Measurements from ENCODE around the gene PRKN. TPM values are rescaled to one million over a fixed set of nuclear protein-coding genes. Genes with fewer than 3 reads are reported as not detected.
A peak's percentile ranks its signal among the peaks of the same experiment; 100 is the strongest.

PRKN gene
- total RNA-seq, 1 donor from 2014 or later = 7.9 TPM

GRCh38 chr6:161455848-161456247, 1271.7 kb downstream of the PRKN start:
- no peak for DNase-seq (ENCODE audit: low spot score)

DNA sequence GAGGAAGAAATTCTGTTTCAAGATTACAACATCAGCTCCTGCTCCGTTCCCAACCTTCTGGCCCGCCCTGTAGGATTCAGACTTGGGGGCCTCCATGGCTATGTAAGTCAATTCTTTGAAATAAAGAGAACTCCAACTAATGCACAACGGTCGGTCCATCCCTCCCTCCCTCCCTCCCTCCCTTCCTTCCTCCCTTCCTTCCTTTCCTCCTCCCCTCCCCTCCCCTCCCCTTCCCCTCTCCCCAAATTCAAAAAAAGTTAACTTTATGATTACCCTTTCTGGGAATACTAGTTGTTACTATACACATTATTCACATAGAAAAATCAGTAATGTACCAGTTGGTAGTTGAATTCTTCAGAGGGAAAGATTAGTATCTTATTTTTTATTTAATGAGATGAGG, 1274.0 kb downstream of the PRKN start:
- no peak for DNase-seq (ENCODE audit: low spot score)

- DNase-seq (ENCODE audit: low spot score) = no peak
Observed at GRCh38 chr6:161452241-161452640, 1275.3 kb downstream of the PRKN start.

- no peak for DNase-seq (ENCODE audit: low spot score)
Observed at GRCh38 chr6:161449521-161449920, 1278.0 kb downstream of the PRKN start.

GRCh38 chr6:161446949-161447348, 1280.6 kb downstream of the PRKN start:
- no peak for DNase-seq (ENCODE audit: low spot score)

- no peak for DNase-seq (ENCODE audit: low spot score)
Observed at GRCh38 chr6:161446296-161446925, 1281.2 kb downstream of the PRKN start.

DNA sequence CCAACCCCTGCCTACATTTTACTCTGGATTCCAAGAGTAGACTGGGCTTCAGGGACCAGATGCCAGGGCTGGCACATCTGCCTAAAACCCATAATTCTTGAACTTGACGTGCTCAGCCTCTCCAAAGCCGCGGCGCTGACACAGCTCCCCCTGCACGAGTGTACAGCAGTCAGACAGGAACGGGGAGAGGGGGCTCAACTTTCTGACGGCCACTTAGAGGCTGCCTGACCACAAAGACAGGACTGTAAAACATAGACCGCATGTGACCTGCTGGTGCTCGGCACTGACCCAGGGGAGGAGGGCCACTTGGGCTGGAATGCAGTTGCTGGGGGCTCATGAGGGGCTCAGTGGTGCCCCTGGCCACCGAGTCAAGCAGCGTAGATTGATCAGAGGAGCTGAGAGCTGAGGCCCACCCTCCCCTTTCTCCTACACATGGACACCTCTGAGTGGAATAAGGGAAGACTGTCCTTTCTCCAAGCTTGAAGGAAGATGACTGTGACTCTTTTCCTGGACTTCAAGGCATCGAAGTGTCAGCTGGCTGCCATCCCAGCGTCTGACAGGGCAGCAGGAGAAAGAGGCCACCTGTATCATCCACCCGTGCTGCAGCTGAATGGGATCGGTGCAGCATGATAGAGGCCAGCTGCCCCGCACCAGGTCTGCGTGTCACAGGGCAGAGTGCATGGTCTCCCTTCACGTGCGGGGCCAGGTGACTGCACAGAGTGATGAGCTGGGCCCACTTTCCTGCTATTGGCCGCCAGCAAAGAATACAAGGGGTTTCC, 1282.4 kb downstream of the PRKN start:
- peak; percentile 9 for DNase-seq (ENCODE audit: low spot score)

DNA sequence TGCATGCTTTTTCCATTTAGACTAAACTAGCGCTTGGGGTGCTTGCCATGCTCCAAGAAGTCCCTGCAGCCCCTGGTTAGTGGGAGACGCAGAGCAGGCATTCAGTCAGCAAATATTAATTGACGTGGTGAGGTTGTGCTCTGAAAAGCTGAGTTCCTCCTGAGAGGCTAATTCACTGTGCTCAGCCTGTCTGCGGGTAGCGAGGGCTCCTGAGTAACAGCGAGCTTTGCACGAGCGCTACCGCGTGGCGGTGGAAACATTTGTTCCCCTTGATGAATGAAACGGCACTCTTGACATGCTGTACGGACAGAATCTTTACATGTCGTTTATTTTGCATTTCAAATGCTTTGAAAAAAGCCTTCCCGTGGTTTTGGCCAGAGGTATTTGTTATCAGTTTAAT, 1283.1 kb downstream of the PRKN start:
- peak; percentile 15 for DNase-seq (ENCODE audit: low spot score)

GRCh38 chr6:161443848-161444247, 1283.7 kb downstream of the PRKN start:
- DNase-seq (ENCODE audit: low spot score) = no peak

- DNase-seq (ENCODE audit: low spot score) = no peak
Observed at GRCh38 chr6:161442420-161442819, 1285.1 kb downstream of the PRKN start.

- no peak for DNase-seq (ENCODE audit: low spot score)
Observed at GRCh38 chr6:161440299-161440698, 1287.3 kb downstream of the PRKN start.

- DNase-seq (ENCODE audit: low spot score) = peak; percentile 6
Observed at GRCh38 chr6:161439093-161439492, 1288.5 kb downstream of the PRKN start.

- no peak for DNase-seq (ENCODE audit: low spot score)
Observed at GRCh38 chr6:161438430-161439030, 1289.0 kb downstream of the PRKN start.

- DNase-seq (ENCODE audit: low spot score) = no peak
Observed at GRCh38 chr6:161437851-161438250, 1289.7 kb downstream of the PRKN start.

DNA sequence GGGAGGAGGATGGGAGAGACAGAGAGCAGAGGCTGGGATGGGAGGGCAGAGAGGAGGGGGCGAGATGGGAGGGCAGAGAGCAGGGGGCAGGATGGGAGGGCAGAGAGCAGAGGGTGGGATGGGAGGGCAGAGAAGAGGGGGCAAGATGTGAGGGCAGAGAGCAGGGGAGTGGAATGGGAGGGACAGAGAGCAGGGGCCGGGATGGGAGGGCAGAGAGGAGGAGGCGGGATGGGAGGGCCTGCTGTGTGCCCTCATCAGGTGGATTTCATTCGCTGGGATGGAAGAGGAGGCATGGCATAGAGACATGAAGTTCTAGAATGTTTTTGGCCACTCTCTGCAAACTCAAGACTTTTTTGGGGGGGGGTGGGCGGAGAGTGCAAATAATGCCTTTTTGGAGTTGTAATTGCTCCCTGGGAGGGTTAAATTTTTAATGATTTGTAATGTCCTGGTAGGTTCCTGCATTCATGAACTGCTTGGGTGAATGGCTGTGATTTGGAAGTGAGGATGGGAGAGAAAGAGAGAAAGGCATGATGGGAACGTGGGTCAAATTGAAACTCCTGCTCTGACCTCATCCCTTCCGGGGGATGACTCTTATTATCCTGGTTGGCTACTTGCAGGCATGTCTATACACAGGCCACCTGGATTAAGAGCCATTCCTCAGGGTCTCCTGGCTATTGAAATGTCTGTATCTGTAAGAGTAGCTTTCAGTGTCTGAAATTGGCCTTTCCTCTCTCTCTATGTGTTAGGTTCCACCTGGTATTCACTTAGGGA, 1291.3 kb downstream of the PRKN start:
- no peak for DNase-seq (ENCODE audit: low spot score)

DNA sequence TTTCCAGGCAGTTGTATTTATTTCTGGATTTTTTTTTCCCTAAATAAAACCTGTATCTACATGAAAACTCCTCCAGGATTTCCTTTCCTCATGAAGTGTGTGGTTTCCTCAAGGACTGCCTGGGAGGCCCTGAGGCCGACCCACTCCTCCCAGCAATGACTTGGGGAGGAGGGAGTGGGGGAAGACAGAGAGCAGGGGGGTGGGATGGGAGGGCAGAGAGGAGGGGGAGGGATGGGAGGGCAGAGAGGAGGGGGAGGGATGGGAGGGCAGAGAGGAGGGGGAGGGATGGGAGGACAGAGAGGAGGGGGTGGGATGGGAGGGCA, 1291.9 kb downstream of the PRKN start:
- no peak for DNase-seq (ENCODE audit: low spot score)

GRCh38 chr6:161434921-161435747, 1292.4 kb downstream of the PRKN start:
- peak; percentile 76 for DNase-seq (ENCODE audit: low spot score)

DNA sequence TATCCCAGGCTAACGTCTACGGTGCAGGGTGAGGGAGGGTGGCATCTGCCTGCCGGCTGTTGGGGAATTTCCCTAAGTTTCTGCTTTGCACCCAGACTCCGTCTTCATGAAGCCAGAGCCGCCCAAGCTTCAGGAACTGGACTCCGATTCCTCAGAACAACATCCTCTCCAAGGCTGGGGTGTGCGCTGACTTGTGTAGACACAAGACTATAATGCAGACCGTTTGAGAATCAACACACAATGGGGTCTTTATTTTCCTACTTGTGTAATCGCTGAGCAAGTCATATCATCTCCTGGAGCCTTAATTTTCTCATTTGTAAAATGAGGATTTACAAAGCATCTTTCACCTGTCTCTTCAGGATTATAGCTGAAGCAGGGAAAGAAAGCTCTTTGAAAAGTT, 1293.2 kb downstream of the PRKN start:
- no peak for DNase-seq (ENCODE audit: low spot score)

DNA sequence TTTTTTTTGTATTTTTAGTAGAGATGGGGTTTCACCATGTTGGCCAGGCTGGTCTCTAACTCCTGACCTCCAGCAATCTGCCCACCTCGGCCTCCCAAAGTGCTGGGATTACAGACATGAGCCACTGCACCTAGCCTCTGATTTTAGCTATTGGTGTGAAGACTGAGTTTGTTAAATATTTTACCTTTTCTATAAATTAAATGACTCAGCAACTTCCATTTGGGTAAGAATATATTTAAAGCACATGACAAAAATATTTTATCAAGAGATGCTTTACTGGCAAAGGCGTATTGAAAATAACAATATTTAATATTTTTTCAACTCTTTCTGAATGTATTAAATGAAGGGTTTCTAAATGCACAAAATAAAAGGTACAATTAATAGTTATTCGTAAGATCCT, 1295.0 kb downstream of the PRKN start:
- DNase-seq (ENCODE audit: low spot score) = no peak

DNA sequence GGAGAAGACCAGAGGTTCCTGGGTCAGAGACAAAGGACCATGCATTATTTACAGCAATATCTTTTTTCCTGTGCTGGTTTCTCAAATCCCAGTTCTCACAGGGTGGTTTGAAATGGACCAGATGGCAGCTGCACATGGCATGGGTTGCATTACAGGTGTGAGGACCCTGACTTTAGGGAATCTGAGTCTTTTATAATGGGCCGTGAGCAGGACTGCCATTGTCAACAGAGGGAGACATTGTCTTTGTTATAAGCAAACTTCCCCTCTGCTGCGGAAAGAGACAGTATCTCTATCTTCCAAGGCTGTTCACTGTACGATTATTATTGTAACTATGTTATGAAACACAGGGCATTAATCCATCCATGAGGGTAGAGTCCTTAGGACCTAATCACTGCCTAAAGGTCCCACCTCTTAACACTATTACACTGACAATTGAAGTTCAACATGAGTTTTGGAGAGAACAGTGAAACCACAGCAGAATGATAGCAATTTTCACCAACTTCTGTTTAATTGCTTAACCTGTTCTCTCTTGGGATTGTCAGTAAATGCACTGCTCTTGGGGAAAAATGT, 1297.6 kb downstream of the PRKN start:
- no peak for DNase-seq (ENCODE audit: low spot score)

- no peak for DNase-seq (ENCODE audit: low spot score)
Observed at GRCh38 chr6:161424421-161424820, 1303.1 kb downstream of the PRKN start.
